ENCODE measurements around the gene ABCE1. TPM values are rescaled to one million over a fixed set of nuclear protein-coding genes. Genes with fewer than 3 reads are reported as not detected.
A peak's percentile ranks its signal among the peaks of the same experiment; 100 is the strongest.

Gene ABCE1
- total and polyA plus RNA-seq, 2 donors from 2014 or later = 14.8 to 46.4 TPM

DNA sequence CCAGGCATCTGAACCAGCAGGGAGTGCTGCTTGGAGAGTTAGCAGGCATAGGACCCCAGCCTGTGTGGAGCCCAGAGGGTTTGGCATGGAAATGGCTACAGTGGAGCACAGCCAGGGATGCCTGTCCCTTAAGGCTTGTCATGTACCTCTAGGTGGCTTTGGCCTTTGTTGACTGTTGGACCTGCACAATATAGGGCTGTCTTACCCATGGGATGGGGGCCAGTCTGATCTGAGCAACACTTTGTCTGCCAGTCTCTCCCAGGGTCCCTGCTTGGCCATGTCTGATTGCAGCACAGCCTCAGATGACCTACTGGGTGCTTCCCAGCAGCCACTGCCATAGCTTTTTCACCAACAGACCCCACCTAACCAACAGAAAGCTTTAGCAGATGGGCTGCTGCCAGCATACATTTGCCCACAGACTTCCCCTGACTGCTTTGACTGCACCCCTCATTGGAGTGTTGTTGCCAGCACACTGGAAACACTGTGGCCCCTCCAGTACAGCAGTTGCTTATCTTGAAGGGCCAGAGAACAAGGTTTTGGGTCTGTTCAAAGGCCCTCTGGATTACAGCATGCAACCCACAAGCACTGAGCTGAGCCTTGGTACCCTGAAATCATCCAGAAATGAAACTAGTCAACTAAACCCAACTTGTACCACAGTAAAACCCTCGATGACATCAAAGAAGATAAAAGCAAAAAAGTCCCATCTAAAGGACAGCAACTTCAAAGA is 22.2 kb upstream of the ABCE1 start:
- H3K4me3 ChIP-seq (ENCODE audit: low read length in 3 of 3) = no peak overlapping the region
- intact Hi-C loops (cut with DNase I) = no loop called here
- H3K27me3 ChIP-seq (ENCODE audit: control insufficient read depth, insufficient read depth, low read length) = no peaks in the 10 kb centered on the region
- TF ChIP-seq, protein P1, sequence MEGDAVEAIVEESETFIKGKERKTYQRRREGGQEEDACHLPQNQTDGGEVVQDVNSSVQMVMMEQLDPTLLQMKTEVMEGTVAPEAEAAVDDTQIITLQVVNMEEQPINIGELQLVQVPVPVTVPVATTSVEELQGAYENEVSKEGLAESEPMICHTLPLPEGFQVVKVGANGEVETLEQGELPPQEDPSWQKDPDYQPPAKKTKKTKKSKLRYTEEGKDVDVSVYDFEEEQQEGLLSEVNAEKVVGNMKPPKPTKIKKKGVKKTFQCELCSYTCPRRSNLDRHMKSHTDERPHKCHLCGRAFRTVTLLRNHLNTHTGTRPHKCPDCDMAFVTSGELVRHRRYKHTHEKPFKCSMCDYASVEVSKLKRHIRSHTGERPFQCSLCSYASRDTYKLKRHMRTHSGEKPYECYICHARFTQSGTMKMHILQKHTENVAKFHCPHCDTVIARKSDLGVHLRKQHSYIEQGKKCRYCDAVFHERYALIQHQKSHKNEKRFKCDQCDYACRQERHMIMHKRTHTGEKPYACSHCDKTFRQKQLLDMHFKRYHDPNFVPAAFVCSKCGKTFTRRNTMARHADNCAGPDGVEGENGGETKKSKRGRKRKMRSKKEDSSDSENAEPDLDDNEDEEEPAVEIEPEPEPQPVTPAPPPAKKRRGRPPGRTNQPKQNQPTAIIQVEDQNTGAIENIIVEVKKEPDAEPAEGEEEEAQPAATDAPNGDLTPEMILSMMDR (IDR thresholded peaks at IDR 0.05; ENCODE audit: borderline replicate concordance, extremely low read depth, insufficient read depth) = no peak
- peaks cover 0 to 7% (median 0%) of the 10 kb centered on the region in 3 donors for H3K36me3 ChIP-seq (ENCODE audit: control insufficient read depth in 2 of 3, insufficient read depth in 3 of 3, low read length in 3 of 3)
- H3K27ac ChIP-seq (ENCODE audit: low read depth in 2 of 2, low read length in 2 of 2) = no peak overlapping the region
- H3K4me1 ChIP-seq (ENCODE audit: control insufficient read depth in 2 of 3, insufficient read depth in 2 of 3, low read depth in 1 of 3, low read length in 3 of 3) = no peaks in the 10 kb centered on the region
- no peak overlapping the region for H3K9ac ChIP-seq (ENCODE audit: low read length in 3 of 3)
- DNase-seq (peak in 1 of 5 donors; percentile 12), FAIRE-seq (no peak)
- no peaks in the 10 kb centered on the region for H3K9me3 ChIP-seq (ENCODE audit: control insufficient read depth in 2 of 3, insufficient read depth in 1 of 3, low read length in 3 of 3)

GRCh38 chr4:145076469-145076855 is 21.6 kb upstream of the ABCE1 start:
- H3K36me3 ChIP-seq (ENCODE audit: control insufficient read depth in 2 of 3, insufficient read depth in 3 of 3, low read length in 3 of 3) = peaks cover 0 to 7% (median 0%) of the 10 kb centered on the region in 3 donors
- DNase-seq = no peak
- H3K9ac ChIP-seq (ENCODE audit: low read length in 3 of 3) = no peak overlapping the region
- no peak overlapping the region for H3K4me3 ChIP-seq (ENCODE audit: low read length in 3 of 3)
- no peaks in the 10 kb centered on the region for H3K4me1 ChIP-seq (ENCODE audit: control insufficient read depth in 2 of 3, insufficient read depth in 2 of 3, low read depth in 1 of 3, low read length in 3 of 3)
- intact Hi-C loops (cut with DNase I) = no loop called here
- no peaks in the 10 kb centered on the region for H3K9me3 ChIP-seq (ENCODE audit: control insufficient read depth in 2 of 3, insufficient read depth in 1 of 3, low read length in 3 of 3)
- TF ChIP-seq, protein P1 (IDR thresholded peaks at IDR 0.05; ENCODE audit: borderline replicate concordance, extremely low read depth, insufficient read depth) = no peak
- H3K27me3 ChIP-seq (ENCODE audit: control insufficient read depth, insufficient read depth, low read length) = no peaks in the 10 kb centered on the region
- FAIRE-seq = no peak
- H3K27ac ChIP-seq (ENCODE audit: low read depth in 2 of 2, low read length in 2 of 2) = no peak overlapping the region

GRCh38 chr4:145081756-145082155 is 16.4 kb upstream of the ABCE1 start:
- intact Hi-C loops (cut with DNase I) = no loop called here
- FAIRE-seq = no peak

More at GRCh38 chr4:145081756-145082155, 16.4 kb upstream of the ABCE1 start:
- Histone ChIP-seq H3K27ac (ENCODE audit: low read depth in 2 of 2, low read length in 2 of 2) (no peak overlapping the region), H3K27me3 (ENCODE audit: control insufficient read depth, insufficient read depth, low read length) (no peaks in the 10 kb centered on the region), H3K9me3 (ENCODE audit: control insufficient read depth in 2 of 3, insufficient read depth in 1 of 3, low read length in 3 of 3) (no peaks in the 10 kb centered on the region), H3K9ac (ENCODE audit: low read length in 3 of 3) (no peak overlapping the region), H3K4me1 (ENCODE audit: control insufficient read depth in 2 of 3, insufficient read depth in 2 of 3, low read depth in 1 of 3, low read length in 3 of 3) (no peaks in the 10 kb centered on the region), H3K4me3 (ENCODE audit: low read length in 3 of 3) (no peak overlapping the region), H3K36me3 (ENCODE audit: control insufficient read depth in 2 of 3, insufficient read depth in 3 of 3, low read length in 3 of 3) (peaks cover 0 to 7% (median 3%) of the 10 kb centered on the region in 3 donors)
- no peak for DNase-seq
- TF ChIP-seq, protein P1 (IDR thresholded peaks at IDR 0.05; ENCODE audit: borderline replicate concordance, extremely low read depth, insufficient read depth) = no peak
